ENCODE results near the gene CTNNB1. TPM values are rescaled to one million over a fixed set of nuclear protein-coding genes. Genes with fewer than 3 reads are reported as not detected.

The CTNNB1 gene
- total and polyA plus RNA-seq, 2 of the 8 experiments (the other 6 are each of a cell fraction or from before 2014, with no cell fraction given) = 356 to 579 TPM

DNA sequence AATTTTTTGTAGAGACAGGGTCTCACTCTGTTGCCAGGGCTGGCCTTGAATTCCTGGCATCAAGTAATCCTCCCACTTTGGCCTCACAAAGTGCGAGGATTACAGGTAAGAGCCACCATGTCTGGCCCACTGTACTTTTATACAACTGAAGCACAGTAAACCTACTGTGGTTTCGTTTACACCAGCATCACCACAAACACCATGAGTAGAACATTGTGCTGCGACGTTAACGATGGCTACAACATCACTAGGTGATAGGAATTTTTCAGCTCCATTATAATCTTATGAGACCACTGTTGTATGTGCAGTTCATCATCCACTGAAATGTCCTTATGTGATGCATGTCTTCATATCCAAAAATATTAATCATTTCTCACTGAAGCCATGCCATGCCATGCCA is 11.7 kb downstream of the CTNNB1 start (continued):
- TF ChIP-seq EGR1 (IDR thresholded peaks at IDR 0.05; ENCODE audit: borderline replicate concordance, low read depth, low read length) = no peak
- TF ChIP-seq MAFK (IDR thresholded peaks at IDR 0.05; ENCODE audit: low read depth, low read length) = no peak

Measured in H1 (cell line).